Dermis microvascular lymphatic vessel endothelial cell (primary cell): ENCODE measurements around the gene MLIP. TPM values are rescaled to one million over a fixed set of nuclear protein-coding genes. Genes with fewer than 3 reads are reported as not detected.
"Not testable (repeated sequence)": the region's sequence is repeated elsewhere in the genome, so short reads cannot be mapped to it uniquely, and the experiment has no call there.

Source experiments
- DNase-seq, 2 donors: peaks; one replicate each; pipeline versions ENCODE4 v3.0.0 to v3.0.0-alpha.2; 2010; ENCODE audit warnings: low read depth in 2 of 2
- total RNA-seq: library from RNA; depleted of rRNA; stranded (reverse); fragments of >200 nt; gene quantifications from 2 replicates; pipeline ENCODE4 v1.2.1, GENCODE V29; 2014

MLIP gene, protein sequence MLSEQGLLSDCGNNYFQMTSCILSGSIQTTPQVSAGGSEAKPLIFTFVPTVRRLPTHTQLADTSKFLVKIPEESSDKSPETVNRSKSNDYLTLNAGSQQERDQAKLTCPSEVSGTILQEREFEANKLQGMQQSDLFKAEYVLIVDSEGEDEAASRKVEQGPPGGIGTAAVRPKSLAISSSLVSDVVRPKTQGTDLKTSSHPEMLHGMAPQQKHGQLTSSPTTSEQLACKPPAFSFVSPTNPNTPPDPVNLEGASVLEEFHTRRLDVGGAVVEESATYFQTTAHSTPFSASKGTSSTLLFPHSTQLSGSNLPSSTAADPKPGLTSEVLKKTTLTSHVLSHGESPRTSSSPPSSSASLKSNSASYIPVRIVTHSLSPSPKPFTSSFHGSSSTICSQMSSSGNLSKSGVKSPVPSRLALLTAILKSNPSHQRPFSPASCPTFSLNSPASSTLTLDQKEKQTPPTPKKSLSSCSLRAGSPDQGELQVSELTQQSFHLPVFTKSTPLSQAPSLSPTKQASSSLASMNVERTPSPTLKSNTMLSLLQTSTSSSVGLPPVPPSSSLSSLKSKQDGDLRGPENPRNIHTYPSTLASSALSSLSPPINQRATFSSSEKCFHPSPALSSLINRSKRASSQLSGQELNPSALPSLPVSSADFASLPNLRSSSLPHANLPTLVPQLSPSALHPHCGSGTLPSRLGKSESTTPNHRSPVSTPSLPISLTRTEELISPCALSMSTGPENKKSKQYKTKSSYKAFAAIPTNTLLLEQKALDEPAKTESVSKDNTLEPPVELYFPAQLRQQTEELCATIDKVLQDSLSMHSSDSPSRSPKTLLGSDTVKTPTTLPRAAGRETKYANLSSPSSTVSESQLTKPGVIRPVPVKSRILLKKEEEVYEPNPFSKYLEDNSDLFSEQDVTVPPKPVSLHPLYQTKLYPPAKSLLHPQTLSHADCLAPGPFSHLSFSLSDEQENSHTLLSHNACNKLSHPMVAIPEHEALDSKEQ
- 1.3 and 2.6 TPM in 2 replicates for total RNA-seq

DNA sequence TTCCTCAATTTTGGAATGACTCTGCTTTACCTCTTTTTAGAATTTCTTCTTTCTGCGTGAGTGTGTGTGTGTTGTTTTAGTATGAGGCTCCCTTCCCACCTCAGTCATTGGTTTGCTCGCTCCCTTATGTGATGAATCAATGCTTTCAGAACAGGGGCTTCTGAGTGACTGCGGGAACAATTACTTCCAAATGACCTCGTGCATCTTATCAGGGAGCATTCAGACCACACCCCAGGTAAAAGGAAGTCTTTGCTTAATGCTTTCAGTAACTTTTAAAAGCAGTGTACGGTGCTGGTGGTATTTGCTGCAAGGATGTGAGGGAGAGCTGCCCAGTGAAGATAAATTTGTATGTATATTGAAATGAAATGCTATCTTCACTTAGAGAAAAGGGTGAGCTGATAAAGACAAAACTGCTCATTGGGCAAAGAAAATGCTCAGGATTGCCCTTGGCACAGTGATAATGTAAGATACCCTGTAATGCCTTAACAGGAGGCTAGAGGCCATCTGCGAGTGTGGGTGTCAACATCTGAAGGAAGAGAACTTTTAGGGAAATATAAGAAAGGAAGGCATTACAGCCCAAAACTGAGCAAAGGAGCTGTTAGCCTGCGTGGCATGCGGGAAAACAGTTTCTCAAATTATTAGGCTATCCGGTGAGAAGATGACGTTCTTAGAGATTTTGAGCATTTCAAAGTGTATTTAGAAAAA is at the start of gene MLIP:
Gene MLIP, plus strand, starts transcription at position 103 of the 705 bp plus-strand sequence. Its CDS starts 37 bp downstream, at position 140.
- peak in 1 of 2 donors; percentile 60 for DNase-seq

DNA sequence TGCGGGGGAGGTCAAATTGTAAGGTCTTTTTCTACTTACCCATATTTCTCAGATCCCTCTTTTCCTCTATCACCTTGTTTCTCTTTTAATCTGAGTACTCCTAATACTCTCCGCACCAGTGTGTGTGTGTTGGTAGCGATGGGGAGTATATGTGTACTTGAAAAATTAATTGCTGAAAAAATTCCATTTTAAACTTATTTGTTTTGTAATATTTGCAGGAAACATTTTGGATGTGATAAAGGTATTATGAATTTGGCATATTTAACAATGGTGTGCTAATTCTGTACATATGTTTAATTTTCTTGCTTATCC is 48.1 kb upstream of the MLIP start:
- no peak for DNase-seq

DNA sequence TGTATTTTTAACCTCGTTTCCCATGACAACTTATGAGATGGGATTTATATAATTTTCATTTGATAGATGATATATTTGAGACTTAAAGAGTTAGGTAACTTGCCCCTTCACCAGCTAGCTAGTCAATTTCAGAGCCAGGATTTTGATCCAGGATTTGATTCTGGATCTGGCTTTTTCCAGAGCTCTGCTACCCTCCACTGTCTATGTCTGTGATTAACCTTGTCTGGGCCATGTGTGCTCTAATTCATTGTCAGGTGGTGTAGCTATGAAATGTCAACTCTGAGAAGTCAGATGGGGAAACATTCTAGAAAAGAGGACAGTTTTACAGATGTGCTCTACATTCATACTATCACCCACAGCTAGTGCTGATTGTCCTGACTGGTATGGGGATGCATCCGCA is 42.5 kb upstream of the MLIP start:
- DNase-seq, result no peak

DNA sequence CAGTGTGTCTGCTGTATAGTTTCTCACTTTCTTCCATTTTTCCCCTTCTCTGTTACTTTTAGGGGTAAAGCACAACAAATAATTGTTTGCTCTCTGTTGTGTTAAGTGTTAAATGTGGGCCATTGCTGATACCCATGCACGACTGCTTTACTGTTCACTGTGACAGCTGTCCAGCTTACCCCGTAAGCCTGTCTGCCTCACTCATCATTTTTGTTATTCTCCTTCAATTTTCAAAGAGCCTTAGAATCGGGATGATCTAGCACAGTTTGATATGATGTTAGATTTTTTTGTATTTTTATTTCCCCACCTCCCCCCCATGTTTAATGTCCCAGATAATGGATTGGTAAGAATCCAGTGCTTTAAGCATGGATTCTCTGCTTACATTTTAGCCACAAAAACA is 41.2 kb upstream of the MLIP start:
- DNase-seq, result no peak

DNA sequence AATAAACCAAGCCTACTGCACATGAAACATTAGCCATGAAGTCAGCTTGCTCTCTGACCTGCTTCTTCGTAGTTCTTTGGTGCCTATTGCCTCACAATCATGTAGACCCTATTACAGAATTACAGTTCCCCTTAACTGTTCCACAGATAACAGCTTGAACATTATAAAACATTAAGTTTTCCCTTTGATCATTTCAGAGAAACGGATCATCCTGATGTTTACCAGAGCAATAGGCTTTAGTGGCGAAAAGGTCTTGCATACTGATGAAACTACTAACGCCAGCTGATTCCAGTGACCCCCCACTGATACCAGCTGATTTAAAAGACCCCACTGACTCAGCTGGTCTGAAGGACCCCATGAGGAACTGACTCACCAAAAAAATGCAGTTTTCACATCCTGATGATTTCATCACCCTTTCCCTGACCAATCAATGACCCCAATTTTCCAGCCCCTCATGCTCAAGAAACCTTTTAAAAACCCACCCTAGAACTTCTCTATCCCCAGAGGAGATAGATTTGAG is 39.4 kb upstream of the MLIP start:
- no peak for DNase-seq

DNA sequence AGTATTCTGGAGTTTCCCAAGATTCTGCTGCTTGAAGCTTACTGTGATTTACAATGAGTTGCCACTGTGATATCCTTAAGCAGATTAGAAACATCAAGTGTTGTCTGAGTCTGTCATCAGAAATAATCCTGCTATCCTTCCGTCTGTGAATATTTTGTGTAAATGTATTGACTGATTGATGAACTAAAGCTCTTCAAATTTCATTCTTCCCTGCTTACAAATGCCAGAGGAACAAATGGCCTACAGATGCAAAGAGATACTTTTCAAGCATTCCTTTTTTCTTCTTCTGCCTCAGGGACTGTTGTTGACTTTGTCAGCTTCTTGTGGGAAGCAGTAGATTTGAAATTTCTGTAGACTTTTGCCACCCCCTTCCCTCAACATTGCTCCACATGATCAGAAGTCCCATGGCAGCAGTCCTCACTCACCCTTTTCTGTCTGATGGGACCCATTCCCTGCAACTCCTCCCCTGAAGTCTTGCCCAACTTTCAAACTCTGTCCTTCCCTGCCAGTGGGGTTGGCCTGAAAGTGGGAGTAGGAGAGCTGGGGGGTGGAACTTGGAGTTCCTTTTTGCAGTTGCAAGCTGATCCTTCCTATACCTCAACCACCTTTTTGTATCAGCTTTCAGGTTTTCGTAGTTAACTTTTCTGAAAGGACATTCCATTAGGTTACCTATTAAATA is 38.5 kb upstream of the MLIP start:
- no peak for DNase-seq

DNA sequence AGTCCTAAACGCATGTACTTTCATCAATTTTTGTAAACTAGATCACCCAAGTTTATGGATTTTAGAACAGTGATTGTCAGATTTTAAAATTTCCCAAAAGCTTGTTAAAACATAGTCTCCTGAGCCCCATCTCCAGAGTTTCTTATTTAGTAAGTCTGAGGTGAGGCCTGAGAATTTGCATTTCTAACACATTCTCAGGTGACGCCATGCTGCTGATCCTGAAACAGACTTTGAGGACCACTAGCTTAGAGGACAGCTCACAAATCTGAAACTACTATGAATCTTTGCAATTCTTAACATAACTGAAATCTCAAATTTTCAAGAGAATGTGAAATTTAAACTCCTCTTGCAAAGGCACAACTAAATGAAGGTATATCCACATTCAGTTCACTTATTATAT is 37.8 kb upstream of the MLIP start:
- DNase-seq, result no peak

DNA sequence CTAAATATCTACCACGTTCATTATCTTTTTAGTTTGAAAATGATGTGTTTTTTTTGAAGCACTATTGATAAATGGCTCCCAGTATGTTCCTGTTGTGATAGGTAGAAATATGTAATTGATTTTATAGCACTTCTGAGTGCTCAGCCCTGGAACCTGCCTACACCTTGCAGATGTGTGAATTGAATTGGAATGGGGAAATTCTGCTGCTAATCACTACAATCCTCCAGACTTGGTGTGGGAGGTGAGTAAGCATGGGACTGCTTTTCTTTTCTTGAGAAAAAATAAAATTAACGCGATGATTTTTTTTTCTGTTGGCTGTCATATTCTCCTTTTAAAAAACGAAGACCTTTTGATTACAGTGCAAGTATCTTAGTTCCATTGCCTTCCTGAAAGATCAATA is 37.1 kb upstream of the MLIP start:
- no peak for DNase-seq

DNA sequence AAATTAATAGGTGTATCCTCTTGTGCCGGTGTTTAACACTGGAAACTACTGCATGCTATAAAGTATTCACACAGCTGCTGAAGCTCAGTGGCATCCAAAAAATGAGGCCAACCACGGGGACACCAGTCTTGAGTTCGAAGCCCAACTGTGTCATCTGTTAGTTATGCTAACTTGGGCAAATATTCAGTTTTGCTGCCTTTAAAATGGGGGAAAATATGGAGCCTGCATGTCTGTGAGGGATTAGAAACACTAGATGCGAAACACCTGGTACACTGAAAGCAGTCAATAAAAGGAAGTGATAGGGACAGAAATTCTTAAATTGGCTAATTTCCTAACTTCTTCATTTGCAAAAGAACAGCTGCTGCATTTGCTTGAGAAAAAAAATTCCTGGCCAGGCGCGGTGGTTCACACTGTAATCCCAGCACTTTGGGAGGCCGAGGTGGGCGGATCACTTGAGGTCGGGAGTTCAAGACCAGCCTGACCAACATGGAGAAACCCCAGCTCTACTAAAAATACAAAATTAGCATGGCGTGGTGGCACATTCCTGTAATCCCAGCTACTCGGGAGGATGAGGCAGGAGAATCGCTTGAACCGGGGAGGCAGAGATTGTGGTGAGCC is 36.6 kb upstream of the MLIP start:
- DNase-seq, result no peak

DNA sequence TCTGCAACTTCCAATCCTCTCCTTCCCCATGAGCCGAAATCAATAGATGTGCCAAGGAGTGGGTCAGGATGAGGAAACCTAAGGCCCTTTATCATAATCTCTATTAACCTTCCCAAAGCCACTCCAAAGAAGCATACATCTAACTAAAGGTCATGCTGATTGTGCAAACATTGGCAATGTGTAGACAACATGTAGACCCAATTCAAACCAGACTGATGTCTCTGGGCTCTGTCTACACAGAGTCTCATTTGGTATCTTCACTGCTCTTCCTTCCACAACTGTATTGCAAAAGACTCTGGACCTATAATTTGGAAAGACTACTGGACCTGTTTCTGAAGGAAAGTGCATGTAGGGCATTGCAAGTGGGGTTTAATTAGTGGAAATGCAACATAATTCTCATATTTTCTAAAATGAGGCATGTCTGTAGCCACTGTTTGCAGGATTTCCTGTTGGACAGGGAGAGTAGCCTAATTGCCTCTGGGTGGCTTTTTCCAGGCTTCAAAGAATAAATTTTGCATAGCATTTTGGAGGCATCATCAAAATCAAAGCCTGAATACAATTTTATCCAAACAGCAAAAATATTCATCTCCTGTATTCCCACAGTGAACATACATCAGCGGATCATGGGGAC is 35.0 kb upstream of the MLIP start:
- DNase-seq, result no peak

DNA sequence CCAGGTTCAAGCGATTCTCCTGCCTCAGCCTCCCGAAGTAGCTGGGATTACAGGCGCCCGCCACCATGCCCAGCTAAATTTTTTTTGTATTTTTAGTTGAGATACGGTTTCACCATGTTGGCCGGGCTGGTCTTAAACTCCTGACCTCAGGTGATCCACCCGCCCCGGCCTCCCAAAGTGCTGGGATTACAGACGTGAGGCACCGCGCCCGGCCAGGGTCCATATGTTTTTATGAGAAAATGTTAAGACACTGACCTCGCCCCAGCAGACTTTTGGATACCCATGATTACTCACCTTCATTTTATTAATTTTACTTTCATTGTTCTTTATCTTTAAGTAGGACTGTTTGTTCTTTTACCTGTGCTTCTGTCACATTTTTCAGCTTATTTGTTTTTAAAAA is 29.7 kb upstream of the MLIP start:
- not testable (repeated sequence) for DNase-seq

DNA sequence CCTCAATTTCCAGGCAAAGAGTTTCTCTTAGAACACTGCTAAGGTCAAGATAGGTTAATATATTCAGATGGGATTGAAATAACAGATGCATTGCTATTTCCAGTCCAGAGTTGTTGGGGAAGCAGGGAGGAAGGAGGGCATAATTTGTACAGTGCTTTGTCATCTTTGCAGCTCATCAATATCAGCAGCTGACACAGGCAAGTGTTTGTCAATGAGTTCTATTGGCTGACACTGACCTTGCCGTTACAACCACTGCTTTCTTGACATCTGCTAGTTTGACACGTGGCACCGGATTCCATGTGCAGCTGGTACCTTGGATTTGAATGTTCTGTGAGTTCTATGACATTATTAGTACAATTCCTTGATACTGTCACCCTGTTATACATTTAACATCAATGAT is 28.0 kb upstream of the MLIP start:
- DNase-seq, result no peak

DNA sequence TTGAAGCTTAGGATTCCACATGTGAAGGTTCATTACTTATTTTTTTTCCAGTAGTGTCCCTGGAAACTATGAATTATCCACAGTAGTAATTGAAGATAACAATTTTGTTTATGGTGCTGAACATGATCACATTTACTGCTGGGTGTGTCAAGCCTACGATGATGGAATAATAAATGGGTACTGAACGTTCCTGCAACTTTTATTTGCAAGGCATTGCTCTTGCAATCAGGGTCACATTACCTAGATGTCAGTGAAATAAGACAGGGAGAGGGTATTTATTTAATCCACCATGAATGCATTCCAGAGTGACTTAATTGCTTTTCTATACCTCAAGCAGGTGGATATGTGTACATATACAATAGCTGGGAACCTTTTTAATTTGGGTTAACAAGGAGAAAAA is 27.0 kb upstream of the MLIP start:
- no peak for DNase-seq

DNA sequence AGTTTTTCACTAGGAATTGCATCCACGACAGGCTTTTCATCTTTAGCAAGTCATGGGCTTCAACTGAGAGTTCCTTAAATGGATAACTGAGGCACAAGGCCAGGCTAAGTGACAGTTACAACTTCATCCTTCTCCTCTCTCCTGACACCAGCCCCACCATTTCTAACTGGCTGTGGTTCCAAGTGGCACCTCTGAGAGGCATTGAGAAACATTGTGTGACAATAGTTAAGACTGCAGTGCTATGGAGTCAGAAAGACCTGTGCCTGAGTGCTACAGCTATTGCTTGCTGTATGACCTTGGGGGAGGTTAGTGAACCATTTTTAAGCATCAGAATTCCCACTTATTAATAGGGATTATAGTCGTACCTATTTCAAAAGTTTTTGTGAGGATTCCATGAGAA is 26.2 kb upstream of the MLIP start:
- no peak for DNase-seq

DNA sequence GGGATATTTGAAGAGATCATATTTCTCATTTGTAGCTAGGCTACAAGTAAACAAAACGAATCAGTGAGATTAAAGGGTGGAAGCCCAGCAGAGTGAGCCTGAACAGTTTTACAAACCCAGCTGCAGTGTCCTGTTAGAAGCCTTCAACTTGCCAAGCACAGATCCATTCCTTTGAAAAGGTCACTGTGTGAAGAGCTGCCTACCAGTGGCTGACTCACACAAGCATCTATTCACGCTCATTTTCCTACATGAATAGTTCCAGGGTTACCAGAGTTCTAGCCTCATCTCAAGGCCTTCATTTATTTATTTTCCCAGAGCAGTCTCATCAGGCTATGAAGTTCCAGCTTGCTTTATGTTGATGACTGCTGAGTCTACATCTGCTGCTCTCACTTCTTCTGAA is 25.7 kb upstream of the MLIP start:
- DNase-seq, result peak in 1 of 2 donors; percentile 7

DNA sequence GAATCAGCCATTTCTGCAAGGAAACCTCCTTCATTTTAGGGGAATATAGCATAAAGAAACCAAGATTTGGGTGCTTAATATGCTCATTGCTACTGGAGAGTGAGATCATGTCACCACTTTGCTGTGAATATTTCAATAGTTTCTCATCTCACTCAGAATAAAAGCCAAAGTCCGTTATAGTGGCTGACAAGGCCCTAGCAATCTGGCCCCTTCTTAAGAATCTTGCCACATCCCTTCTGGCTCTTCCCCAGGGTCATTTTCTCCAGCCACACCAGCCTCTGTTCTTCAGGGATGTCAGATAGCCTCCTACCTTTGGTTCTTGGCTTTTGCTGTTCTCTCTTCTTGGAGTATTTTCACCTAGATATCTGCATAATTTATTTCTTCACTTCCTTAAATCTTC is 24.8 kb upstream of the MLIP start:
- no peak for DNase-seq

DNA sequence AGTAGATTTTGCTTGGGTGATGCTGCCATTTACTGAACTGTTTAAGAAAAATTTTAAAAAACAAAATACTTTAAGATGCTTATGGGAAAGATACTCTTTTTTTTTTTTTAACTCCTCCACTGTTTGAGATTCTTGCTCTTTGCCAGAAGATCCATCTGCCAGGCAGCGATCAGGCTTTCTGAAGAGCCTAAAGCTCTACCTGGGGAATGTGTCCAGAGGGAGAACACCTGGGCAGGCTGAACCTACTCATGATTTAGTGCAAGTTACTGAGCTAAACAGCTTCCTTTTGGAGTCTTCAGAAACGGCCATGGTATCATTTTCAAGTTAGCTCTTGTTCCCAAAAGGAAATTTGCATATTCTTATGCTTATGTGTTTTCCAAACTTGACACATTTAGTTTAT is 23.5 kb upstream of the MLIP start:
- DNase-seq, result no peak

DNA sequence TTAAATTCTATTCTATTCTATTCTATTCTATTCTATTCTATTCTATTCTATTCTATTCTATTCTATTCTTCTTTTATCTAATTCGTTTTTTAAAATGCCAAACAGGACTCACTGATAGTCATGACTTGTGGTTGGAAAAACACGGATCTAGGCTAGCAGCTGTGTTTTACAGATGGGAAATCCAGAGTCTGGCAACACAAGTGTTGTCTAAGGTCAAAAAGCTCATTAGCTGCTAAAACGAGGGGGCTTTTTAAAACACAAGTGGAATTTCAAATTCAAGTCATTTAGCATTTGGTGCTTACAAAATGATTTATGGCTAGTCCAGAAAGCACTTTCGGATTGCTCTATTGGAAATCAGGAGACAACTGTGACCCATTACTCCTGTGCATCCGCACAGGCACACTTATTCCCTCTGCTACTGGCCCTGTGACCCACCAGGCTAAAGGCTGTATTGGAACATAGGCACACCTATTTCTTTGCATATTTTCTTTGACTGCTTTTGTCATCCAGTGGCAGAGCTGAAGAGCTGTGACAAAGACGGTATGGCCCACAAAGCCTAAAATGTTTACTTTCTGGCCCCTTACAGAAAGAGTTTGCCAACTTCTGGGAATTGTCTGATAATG is 17.8 kb upstream of the MLIP start:
- no peak for DNase-seq

DNA sequence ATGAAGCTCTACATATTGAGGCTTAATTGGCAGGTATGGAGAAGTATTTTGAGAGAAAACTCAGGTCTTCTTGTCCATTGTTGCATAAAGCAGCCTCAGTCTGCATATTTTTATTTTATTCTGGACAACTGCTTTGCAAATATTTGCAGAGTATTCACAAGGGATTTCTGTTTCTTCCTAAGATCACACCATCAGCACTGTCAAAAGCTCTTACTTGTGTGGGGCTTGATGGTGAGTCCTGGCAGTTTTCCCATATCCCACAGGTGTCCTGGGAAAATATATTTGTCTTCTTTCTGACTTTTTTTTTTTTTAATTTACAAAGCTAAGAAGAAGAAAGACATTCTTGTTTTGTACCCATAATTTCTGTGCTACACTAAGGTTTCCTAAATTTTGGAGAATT is 16.9 kb upstream of the MLIP start:
- DNase-seq, result no peak

DNA sequence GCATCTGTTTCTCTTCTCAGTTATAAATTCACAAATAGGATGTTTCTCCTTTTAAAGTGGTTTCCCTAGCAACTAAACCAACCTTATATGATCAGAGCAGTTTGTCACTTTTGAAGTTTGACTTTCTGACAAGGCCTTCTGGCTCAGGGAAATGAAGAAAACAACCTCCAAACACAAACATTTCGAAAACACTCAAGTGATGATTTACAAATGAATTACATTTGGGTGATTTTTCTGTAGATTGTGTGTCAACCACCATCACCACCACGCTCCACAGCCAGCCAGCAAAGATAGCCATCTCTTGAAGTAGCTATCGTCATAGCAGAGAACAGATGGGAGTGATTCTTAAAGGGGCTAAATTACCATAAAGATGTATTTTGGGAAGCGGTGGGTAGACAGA is 16.5 kb upstream of the MLIP start:
- DNase-seq, result no peak
